GM18907 (cell line): Measurements from ENCODE around the gene APEX2.
"Not testable (repeated sequence)": the region's sequence is repeated elsewhere in the genome, so short reads cannot be mapped to it uniquely, and the experiment has no call there.

Source experiments
- ATAC-seq: cut with Tn5 transposase; IDR thresholded peaks from one replicate; pipeline ENCODE4 v1.9.1; 2021; ENCODE audit warnings: mild to moderate bottlenecking, moderate library complexity; ENCODE audit not compliant: unreplicated experiment

APEX2 gene

GRCh38 chrX:54999717-55000598, at the start of gene APEX2:
Gene APEX2 (plus strand): TSS chrX:55000363. CDS start chrX:55000423, 60 bp downstream.
- ATAC-seq: peak; percentile 92

- ATAC-seq: no peak
These were observed 49.3 kb upstream of the APEX2 start for GRCh38 chrX:54950730-54951375.

- no peak for ATAC-seq
These were observed 38.4 kb upstream of the APEX2 start for GRCh38 chrX:54961750-54962149.

DNA sequence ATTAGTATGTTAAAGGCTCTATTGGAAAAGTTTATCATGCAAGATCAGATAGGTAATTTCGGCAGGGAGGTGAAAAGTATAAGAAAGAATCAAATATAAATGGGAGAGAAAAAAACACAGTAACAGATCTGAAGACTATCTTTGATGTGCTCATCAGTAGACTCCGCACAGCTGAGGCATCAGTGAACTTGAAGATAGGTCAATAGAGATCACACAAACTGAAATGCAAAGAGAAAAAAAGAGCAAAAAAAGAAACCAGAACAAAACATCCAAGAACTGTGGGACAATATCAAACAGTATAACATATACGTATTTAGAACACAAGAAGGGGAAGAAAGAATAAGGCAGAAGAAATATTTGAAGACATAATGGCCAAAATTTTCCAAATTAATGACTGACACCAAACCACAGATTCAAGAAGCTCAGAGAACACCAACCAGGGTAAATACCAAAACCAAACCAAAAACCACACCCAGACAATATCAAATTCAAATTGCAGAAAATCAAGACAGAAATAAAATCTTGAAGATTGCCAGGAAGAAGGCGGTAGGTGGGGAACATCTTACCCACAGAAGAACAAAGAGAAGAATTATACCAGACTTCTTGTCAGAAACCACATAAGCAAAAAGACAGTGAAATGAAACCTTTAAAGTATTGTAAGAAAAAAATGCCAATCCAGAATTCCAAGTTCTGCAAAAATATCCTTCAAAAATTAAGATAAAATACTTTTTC, 35.2 kb upstream of the APEX2 start:
- ATAC-seq: no peak

GRCh38 chrX:54977387-54977786, 22.8 kb upstream of the APEX2 start:
- ATAC-seq: no peak

DNA sequence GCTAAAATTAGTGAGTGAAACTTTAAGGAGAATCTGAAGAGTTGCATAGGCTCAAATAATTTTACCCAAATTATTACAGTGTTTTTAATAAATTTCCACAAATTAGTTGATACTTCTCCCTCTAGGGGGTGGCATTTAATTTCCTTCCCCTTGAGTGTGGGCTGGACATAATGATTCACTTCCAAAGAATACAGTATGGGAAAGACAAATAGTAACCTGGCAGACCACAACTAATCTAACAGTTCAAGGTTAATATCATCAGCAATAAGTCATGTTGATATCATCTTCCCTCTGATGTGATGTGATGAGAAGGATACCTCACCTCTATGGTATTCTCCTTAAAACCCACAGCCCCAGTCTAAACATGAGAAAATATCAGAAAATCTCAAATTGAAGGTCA, 21.7 kb upstream of the APEX2 start:
- ATAC-seq: no peak

DNA sequence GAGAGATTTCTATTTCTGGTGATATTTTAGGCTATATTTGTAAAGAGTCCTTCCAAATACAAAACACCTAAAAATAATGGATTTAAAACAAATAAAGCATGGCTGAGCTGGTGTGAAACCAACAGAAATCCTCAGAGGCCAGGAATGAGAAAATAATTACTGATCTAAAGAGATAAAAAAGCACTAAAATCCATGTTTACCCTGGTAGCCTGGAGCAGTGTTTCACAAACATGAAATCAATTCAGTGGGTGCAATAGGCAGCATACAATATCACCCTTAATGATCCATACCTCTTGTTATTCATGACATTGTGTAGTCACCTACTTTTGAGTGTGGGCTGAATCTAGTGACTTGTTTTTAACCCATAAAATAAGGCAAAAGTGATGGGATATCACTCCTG, 20.7 kb upstream of the APEX2 start:
- ATAC-seq: no peak

- no peak for ATAC-seq
These were observed 19.8 kb upstream of the APEX2 start for GRCh38 chrX:54980334-54980733.

GRCh38 chrX:54983306-54983705, 16.9 kb upstream of the APEX2 start:
- ATAC-seq: not testable (repeated sequence)

DNA sequence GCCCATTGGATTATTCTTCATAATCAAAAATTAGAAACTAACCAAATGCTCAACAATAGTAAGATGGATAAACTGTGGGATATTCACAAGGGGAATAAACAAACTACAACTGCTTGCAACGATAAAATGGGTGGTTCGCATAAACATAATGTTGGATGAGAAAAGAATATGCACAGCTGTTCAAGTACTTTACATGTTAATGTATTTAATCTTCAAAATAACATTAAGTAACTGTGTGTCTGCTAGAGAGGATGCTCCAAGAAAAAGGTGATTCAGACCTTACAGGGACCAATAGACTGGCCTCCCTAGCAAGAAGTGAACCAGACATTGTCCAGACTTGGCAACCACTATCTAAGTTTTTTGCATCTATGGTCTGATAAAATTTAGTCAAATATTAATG, 8.5 kb upstream of the APEX2 start:
- no peak for ATAC-seq

DNA sequence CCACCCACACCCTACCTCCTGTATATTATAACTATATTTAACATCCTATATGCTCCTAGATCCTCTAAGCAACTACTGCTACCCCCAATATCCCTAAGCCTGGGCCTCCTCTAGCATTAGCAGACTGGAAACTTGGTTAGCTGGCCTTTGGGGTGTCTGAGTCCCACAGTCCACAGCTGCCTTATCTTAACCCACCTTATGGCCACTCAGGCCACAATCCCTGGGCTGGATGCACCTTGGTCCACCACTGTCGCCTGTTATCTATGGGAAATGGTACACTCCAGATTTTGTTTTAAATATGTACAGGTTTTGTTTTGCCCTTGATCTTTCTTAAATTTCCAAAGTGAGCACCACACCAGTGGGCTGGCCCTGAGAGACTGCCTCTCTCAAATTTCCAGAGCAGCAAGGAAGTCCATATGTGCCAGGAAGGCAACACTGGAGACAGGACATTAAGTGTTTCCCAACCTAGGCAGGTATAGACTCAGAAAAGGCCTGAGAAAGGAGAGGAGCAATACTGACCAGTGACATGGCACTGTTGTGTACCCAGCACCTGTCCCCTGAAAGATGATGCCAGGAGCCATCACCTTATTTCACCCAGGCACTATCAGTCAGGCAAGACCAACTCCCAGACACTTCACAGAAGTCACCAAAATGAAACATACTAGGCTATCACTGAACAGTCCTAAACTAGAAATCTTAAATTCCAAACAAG, 7.1 kb upstream of the APEX2 start:
- no peak for ATAC-seq

DNA sequence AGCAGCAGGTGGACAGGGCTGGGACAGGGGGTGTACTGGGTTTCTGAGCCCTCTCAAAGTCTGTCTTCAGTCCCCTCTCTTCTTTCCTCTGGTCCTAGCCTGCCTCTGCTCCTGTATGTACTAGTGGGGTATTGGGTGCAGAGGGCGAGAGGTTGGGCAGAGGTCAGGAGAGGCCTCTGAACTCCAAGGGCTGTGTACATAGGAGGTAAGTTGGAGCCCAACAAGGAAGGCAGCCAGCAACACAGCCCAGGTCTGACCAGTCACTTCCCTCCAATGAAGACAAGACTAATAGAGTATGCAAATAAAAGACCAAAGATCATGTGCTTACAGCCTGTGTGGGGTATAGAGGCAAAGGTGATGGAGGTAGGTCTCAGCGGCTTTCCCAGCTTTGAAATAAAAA, 6.1 kb upstream of the APEX2 start, which contains the start of gene PFKFB1:
PFKFB1 (minus strand) TSS at position 90 of the 400 bp plus-strand sequence. CDS start 181 bp downstream, outside the sequence.
- ATAC-seq: no peak

DNA sequence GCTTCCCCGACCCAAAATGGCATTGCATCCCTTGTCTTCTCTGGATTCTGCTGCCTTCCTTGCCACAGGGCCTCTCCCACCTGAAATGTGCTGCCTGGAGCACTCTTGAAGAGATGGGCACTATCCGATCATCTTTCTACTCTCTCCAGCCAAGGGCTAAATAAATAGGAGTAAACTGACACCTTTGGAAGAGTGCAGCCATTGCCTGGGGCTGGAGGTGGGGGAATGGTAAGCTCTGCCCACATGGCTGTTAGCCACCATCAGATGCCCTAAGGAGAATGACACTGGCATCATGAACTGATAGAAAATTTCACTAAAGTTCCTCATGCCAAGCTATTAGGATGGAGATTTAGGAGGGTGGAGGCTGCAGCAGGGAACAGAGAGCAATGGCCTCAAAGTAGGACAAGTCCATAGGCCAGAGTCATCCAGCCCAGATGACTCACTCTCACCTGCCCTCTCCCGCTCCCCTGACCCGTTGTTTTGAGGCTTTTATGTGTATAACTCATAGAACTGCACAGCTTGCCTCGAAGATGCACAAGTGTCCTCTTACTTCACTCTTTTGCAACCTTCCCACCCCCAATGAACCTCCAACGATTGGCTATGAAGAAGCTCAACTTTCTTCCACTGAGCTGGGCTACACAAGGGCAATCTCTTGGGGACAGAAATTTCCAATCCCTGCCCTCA, 5.4 kb upstream of the APEX2 start:
- ATAC-seq: no peak

- ATAC-seq: no peak
These were observed 4.5 kb upstream of the APEX2 start for GRCh38 chrX:54995621-54996020.

- no peak for ATAC-seq
These were observed 4.1 kb downstream of the APEX2 start for GRCh38 chrX:55004231-55004630.

DNA sequence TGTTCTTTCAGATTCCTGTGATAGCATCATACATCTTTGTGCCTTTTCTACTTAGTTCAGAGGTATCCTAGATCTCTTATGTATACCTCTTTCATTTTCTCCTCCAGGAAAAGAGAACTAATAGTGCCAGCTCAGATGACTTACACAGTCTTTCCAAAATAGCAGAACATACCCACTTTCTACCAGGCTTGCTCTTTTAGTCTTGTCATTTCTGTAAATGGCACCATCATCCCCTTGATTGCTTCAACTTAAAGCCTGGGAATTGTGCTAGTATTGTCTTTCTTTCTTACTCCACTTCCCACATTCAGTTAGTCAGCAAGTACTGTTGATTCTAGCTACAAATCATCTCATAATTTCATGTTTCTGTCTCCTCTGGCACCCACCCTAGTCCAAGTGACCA, 5.1 kb downstream of the APEX2 start:
- no peak for ATAC-seq

DNA sequence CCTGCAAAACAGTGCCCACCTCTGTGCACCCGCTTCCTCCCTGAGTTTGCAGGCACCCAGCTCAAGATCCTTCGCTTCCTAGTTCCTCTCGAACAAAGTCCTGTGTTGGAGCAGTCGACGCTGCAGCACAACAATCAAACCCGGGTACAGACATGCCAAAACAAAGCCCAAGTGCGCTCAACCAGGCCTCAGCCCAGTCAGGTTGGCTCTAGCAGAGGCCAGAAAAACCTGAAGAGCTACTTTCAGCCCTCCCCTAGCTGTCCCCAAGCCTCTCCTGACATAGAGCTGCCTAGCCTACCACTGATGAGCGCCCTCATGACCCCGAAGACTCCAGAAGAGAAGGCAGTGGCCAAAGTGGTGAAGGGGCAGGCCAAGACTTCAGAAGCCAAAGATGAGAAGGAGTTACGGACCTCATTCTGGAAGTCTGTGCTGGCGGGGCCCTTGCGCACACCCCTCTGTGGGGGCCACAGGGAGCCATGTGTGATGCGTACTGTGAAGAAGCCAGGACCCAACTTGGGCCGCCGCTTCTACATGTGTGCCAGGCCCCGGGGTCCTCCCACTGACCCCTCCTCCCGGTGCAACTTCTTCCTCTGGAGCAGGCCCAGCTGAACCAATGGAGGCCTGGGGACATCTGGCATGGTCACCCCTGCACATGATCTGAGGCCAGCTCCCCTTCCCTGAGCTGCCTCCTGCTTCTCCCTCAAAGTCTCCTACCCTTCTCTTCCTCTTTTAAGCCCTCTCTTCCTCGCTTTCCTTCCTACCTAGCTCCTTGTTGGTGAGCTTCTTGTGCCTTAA, 6.9 kb downstream of the APEX2 start:
- no peak for ATAC-seq

DNA sequence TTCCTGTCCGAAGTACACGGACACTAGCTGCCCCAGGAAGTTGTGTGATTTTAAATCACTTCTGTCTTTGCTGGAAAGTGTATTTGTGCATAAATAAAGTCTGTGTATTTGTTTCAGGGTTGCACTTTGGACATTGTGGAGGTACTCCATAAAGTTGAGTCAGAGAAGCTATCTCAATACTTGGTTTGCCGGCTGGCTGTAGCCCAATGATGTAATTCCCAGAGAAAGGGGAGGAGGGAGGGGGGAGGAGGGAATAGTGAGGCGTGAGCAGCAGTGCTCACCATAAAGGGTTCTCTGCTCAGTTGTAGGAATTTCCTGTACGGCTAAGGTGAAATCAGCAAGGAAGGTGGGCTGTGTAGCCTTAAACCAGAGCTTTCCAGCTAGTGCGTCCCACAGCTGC, 7.5 kb downstream of the APEX2 start:
- ATAC-seq: no peak

DNA sequence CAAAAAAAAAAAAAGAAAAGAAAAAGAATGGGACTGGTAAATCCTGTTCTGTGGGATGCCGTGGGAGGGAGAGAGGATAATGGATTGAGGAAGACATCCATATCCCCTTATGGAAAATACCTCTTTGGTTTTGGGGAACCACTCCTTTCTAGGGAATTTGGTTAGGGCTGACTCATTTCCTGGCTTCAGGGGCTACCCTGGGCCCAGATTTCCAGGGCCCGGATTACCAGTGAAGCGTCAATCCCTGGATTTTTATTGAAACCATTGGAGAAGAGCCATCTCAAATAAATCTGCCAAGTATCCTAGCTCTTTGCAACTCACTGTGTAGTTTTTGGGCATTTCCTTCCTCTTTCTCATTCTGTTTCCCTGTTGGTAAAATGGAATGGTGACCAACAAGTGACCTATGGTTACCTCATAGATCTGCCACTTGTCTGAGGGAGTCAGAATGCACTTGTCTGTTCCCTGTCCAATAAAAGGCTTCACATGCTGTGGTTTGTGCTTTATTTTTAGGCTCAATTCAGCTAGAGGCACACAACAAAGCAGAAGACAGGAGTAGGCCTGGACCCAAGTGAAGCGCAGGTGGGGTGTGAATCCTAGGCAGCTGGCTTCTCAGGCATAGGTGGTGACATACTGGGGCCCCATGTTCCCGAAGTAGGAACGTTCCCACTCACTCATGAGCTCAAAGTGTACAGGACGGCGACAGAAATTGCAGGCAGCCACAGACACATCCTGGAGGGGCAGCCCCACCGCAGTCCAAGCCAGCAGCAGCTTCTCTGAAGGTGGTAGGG, 8.6 kb downstream of the APEX2 start:
- no peak for ATAC-seq
